GM20000 (cell line): ENCODE data around the gene MIER3.

ENCODE experiments used
- DNase-seq: peaks from one replicate; pipeline ENCODE4 v3.0.0; 2012; ENCODE audit warnings: low spot score
- CTCF ChIP-seq: IDR thresholded peaks from 2 replicates; pipeline ENCODE4 v1.5.1; 2012; ENCODE audit warnings: mild to moderate bottlenecking, control low read depth; ENCODE audit errors: extremely low read depth, missing control alignments

The MIER3 gene

GRCh38 chr5:56961746-56962145 lies 9.8 kb upstream of the MIER3 start:
- no peak for DNase-seq
- no peak for TF ChIP-seq CTCF

DNA sequence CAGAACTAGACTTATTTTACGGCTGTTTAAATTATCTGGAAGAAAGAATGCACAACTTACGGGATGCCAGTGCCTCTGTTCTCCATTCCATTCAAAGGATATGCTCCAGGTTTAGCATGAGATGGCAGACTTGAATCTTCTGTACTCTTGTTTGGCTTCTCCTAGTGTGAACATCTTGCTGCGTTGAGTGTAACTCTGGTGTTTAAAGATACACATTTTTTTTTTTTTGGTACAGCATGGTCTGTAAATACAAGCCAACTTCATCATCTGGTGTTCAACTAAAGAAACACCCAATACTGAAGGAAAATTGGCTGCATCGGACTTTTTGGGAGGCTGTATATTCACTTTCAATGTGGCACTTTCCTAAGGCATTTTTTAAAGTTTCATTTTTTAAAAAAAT lies 7.4 kb upstream of the MIER3 start:
- no peak for TF ChIP-seq CTCF
- DNase-seq = no peak

DNA sequence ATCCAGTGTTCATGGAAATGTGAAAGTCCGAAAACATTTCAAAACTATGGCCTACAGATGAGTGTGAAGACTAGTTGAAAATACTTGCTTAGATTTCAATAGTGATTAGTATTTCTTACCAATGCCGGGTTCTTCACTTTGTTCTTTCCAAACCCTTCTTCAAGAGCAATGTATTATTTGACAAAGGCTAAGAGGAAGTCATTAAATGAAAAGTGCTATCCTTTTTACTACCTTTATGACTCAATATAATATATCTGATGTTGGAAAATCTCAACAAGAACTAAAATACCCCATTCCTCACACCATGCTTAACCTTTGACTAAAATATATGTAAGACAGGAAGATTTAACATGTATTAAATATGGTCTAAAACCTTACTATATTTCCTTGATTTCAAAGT lies 6.7 kb upstream of the MIER3 start:
- TF ChIP-seq CTCF = no peak
- DNase-seq = no peak

DNA sequence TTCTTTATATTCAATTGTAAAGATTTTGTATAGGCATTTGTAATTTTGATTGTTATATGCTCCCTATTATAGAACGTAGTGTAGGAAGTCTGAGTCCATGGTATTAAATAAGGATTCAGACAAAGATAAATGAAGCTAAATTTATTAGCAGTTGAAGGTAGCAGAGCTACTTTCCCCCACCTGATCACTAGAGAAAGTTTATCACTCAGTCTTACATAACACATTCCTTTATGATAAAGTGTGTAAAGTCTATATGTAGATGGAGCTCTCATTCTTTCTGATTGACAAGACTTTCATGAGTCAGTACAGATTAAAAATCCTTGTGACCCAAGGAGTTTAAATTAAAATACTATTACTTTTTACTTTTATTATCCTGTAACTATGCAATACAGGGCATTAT lies 2.3 kb upstream of the MIER3 start:
- TF ChIP-seq CTCF = no peak
- no peak for DNase-seq

DNA sequence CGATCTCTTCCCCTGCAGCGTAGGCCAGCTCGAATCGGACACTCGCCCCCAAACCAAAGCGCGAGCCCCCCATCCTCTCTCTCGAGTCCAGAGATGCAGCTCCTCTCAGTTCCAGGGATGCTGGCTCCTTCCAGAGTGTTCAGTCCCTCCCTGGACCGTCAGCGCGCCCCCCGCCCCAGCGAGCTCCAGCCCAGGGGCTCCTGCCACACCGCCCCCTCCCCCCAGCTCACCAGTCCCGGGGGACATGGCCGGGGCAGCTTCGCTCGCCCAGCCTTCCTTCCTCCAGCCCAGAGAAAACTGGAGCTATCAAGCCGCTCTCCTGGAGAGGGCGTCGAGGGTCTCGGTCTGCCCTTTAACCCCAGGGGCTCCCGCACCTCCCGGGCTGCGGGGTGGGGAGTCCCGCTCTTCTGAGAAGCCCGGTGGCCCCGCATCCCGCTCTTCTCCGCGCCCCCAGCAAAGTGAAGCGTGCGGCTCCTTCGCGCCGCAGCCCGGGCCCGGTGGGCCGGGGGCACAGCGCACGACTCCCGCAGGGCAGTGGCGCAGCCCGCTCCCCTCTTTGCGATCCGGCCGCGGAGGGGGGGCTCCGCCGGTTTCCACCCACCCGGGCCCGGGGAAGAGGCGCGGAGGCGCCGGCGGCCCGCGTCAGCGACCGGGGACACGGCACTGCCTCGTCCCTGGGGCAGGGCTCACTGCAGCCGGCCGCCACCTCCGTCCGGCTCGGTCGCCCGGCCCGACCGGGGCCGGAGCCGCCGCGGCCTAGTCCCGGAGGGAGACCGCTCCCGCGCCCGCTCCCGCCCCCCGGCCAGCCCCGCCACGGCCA lies 587 bp downstream of the MIER3 start:
- TF ChIP-seq CTCF = no peak
- DNase-seq = peak; percentile 49

- DNase-seq = peak; percentile 76
Observed at GRCh38 chr5:56950626-56951125, 1.2 kb downstream of the MIER3 start.

DNA sequence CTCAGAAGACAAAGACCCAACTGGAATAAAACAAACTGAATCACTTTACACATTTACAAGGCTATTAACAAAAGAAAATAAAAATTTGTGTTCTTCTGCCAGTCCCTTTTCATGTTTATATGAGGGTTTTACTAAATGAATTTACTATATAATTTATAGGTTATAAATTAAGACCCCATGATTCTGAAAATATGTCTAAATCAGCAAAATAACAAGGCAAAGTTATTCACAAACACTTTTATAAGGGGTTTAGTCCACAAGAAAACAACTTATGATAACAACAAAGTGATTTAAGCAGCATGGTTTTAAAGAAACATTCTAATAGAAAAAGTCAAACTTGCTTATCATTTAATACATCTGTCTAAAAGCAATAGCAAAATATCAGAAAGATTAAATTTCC lies 4.9 kb downstream of the MIER3 start:
- no peak for DNase-seq
- no peak for TF ChIP-seq CTCF

More at GRCh38 chr5:56950626-56951125, 1.2 kb downstream of the MIER3 start:
- no peak for TF ChIP-seq CTCF
